PC-9 (cell line): ENCODE results near the gene ATXN7L3B. TPM values are rescaled to one million over a fixed set of nuclear protein-coding genes. Genes with fewer than 3 reads are reported as not detected.

Experiments
- BruUV-seq: library from RNA; stranded (reverse); fragments of 400-500 nt; replicated peaks from 2 replicates; lab custom pipeline; 2021; lab: Mats Ljungman, UMichigan
- CTCF ChIA-PET: fragments of 300-600 bp; sonication (Branson Sonifier 250); formaldehyde crosslinking; loops from one replicate; lab custom pipeline; 2022; ENCODE audit warnings: antibody characterized with exemption; lab: Charles Lee
- POLR2A ChIA-PET: fragments of 300-600 bp; sonication (Branson Sonifier 250); formaldehyde crosslinking; loops from one replicate; lab custom pipeline; 2022; ENCODE audit warnings: antibody characterized with exemption; ENCODE audit not compliant: unreplicated experiment; lab: Charles Lee
- DNase-seq, 2 experiments: peaks; one replicate each; pipeline versions ENCODE4 v3.0.0 to v3.0.0-alpha.2; 2015 to 2022; ENCODE audit warnings: mixed read lengths in 1 of 2
- H2AFZ ChIP-seq: fragments of 200-600 bp; sonication (generic); 2 replicates; pipeline ENCODE4 v1.8.1; 2017; ENCODE audit warnings: antibody characterized with exemption
- H3F3A ChIP-seq: fragments of 200-600 bp; sonication (generic); 2 replicates; pipeline ENCODE4 v1.8.1; 2017; ENCODE audit warnings: antibody characterized with exemption, mild to moderate bottlenecking, low read depth; ENCODE audit not compliant: insufficient read depth
- H3K27ac ChIP-seq: fragments of 200-600 bp; sonication (generic); 2 replicates; pipeline ENCODE4 v1.6.1; 2016; ENCODE audit warnings: mixed run types
- H3K27me3 ChIP-seq: fragments of 200-600 bp; sonication (generic); 2 replicates; pipeline ENCODE4 v1.6.1; 2016; ENCODE audit warnings: low read depth, mixed run types; ENCODE audit not compliant: insufficient read depth
- H3K36me3 ChIP-seq: fragments of 200-600 bp; sonication (generic); 2 replicates; pipeline ENCODE4 v1.6.1; 2016; ENCODE audit warnings: low read depth, mixed run types
- H3K4me1 ChIP-seq: fragments of 200-600 bp; sonication (generic); replicated peaks from 2 replicates; pipeline ENCODE4 v1.6.1; 2016; ENCODE audit warnings: mixed run types; ENCODE audit not compliant: insufficient read depth
- H3K4me2 ChIP-seq: fragments of 200-600 bp; sonication (generic); 2 replicates; pipeline ENCODE4 v1.6.1; 2017; ENCODE audit warnings: mixed run types
- H3K4me3 ChIP-seq: fragments of 200-600 bp; sonication (generic); 2 replicates; pipeline ENCODE4 v1.6.1; 2016; ENCODE audit warnings: mixed run types
- H3K79me2 ChIP-seq: fragments of 200-600 bp; sonication (generic); 2 replicates; pipeline ENCODE4 v1.6.1; 2017; ENCODE audit warnings: low read depth, mixed run types
- H3K9me2 ChIP-seq: fragments of 200-600 bp; sonication (generic); 2 replicates; pipeline ENCODE4 v1.8.1; 2017; ENCODE audit warnings: mild to moderate bottlenecking; ENCODE audit not compliant: insufficient read depth
- H3K9me3 ChIP-seq: fragments of 200-600 bp; sonication (generic); 2 replicates; pipeline ENCODE4 v1.8.1; 2016; ENCODE audit warnings: low read depth; ENCODE audit not compliant: insufficient read depth
- H4K20me1 ChIP-seq: fragments of 200-600 bp; sonication (generic); 2 replicates; pipeline ENCODE4 v1.8.1; 2017; ENCODE audit not compliant: insufficient read depth
- CTCF ChIP-seq: fragments of 200-600 bp; sonication (generic); conservative IDR thresholded peaks from 2 replicates; pipeline ENCODE4 v1.6.1; 2017; ENCODE audit warnings: mixed run types, antibody characterized with exemption, mild to moderate bottlenecking, moderate library complexity
- EZH2 ChIP-seq: fragments of 200-600 bp; sonication (generic); IDR thresholded peaks from 2 replicates; pipeline ENCODE4 v1.8.0; 2017; ENCODE audit warnings: antibody characterized with exemption, low read depth
- intact Hi-C: fragments of 100-400 bp; cut with micrococcal nuclease; formaldehyde crosslinking; loops from one replicate; pipeline ENCODE4 v1.10.0; 2022; ENCODE audit not compliant: unreplicated experiment
- total RNA-seq: library from RNA; stranded (reverse); gene quantifications from 2 replicates; pipeline ENCODE4 v1.2.3, GENCODE V29; 2021

Gene ATXN7L3B
- total RNA-seq, 1 experiment from 2014 or later: 31.6 TPM

GRCh38 chr12:74578486-74578885 lies 40.9 kb downstream of the ATXN7L3B start:
- H2AFZ ChIP-seq: peak overlapping the region; percentile 48; the same call in 1 of the 2 replicates
- no peaks in the 10 kb centered on the region; the same call in 1 of the 2 replicates for H3K9me2 ChIP-seq
- H4K20me1 ChIP-seq: no peaks in the 10 kb centered on the region
- H3K79me2 ChIP-seq: no peaks in the 10 kb centered on the region
- H3K9me3 ChIP-seq: no peaks in the 10 kb centered on the region
- H3K27ac ChIP-seq: no peak overlapping the region
- no peaks in the 10 kb centered on the region for H3K27me3 ChIP-seq
- no peak for DNase-seq
- CTCF ChIA-PET: no interaction called here
- TF ChIP-seq CTCF (no peak), EZH2 (no peak)
- POLR2A ChIA-PET: no interaction called here
- intact Hi-C loops: no loop called here
- no TSS peak for BruUV-seq
- no peaks in the 10 kb centered on the region for H3K4me1 ChIP-seq
- H3K4me2 ChIP-seq: no peak overlapping the region
- no peaks in the 10 kb centered on the region for H3K36me3 ChIP-seq
- no peak overlapping the region for H3K4me3 ChIP-seq
- H3F3A ChIP-seq: no peaks in the 10 kb centered on the region

GRCh38 chr12:74579446-74579845 lies 41.8 kb downstream of the ATXN7L3B start:
- H3K9me2 ChIP-seq: no peaks in the 10 kb centered on the region
- H3K4me1 ChIP-seq: no peaks in the 10 kb centered on the region
- H4K20me1 ChIP-seq: no peaks in the 10 kb centered on the region
- ChIA-PET CTCF (no interaction called here), POLR2A (no interaction called here)
- H3K79me2 ChIP-seq: no peaks in the 10 kb centered on the region
- no peaks in the 10 kb centered on the region for H3K27me3 ChIP-seq
- intact Hi-C loops: no loop called here
- H3K9me3 ChIP-seq: no peaks in the 10 kb centered on the region
- no TSS peak for BruUV-seq
- TF ChIP-seq EZH2: no peak
- H2AFZ ChIP-seq: no peak overlapping the region
- H3K4me3 ChIP-seq: no peak overlapping the region
- H3K36me3 ChIP-seq: no peaks in the 10 kb centered on the region
- no peak for DNase-seq
- H3K4me2 ChIP-seq: no peak overlapping the region
- H3F3A ChIP-seq: no peaks in the 10 kb centered on the region
- no peak overlapping the region for H3K27ac ChIP-seq

- Histone ChIP-seq H4K20me1 (no peaks in the 10 kb centered on the region), H3K36me3 (no peaks in the 10 kb centered on the region), H3K9me2 (no peaks in the 10 kb centered on the region), H3K79me2 (no peaks in the 10 kb centered on the region), H3K27ac (no peak overlapping the region), H3K9me3 (no peaks in the 10 kb centered on the region), H2AFZ (no peak overlapping the region), H3F3A (no peaks in the 10 kb centered on the region), H3K4me1 (no peaks in the 10 kb centered on the region), H3K4me2 (no peak overlapping the region), H3K27me3 (no peaks in the 10 kb centered on the region), H3K4me3 (no peak overlapping the region)
- CTCF ChIA-PET: no interaction called here
- TF ChIP-seq CTCF (no peak), EZH2 (no peak)
- BruUV-seq: no TSS peak
- no peak for DNase-seq
- POLR2A ChIA-PET: no interaction called here
- intact Hi-C loops: no loop called here
Observed at GRCh38 chr12:74579981-74580380, 42.3 kb downstream of the ATXN7L3B start.

GRCh38 chr12:74581439-74581838 lies 43.8 kb downstream of the ATXN7L3B start:
- ChIA-PET POLR2A (no interaction called here), CTCF (no interaction called here)
- H3K4me1 ChIP-seq: no peaks in the 10 kb centered on the region
- no peaks in the 10 kb centered on the region for H3K79me2 ChIP-seq
- H4K20me1 ChIP-seq: no peaks in the 10 kb centered on the region
- TF ChIP-seq EZH2 (no peak), CTCF (no peak)
- BruUV-seq: no TSS peak
- H3K9me2 ChIP-seq: no peaks in the 10 kb centered on the region
- H3K27ac ChIP-seq: no peak overlapping the region
- H3K36me3 ChIP-seq: no peaks in the 10 kb centered on the region
- no peaks in the 10 kb centered on the region for H3F3A ChIP-seq
- no peak for DNase-seq
- intact Hi-C loops: no loop called here
- H3K4me2 ChIP-seq: no peak overlapping the region
- no peaks in the 10 kb centered on the region for H3K27me3 ChIP-seq
- no peaks in the 10 kb centered on the region for H3K9me3 ChIP-seq
- no peak overlapping the region for H2AFZ ChIP-seq
- H3K4me3 ChIP-seq: no peak overlapping the region
